ENCODE data around the gene TINAGL1.
A peak's percentile ranks its signal among the peaks of the same experiment; 100 is the strongest.

The TINAGL1 gene, protein sequence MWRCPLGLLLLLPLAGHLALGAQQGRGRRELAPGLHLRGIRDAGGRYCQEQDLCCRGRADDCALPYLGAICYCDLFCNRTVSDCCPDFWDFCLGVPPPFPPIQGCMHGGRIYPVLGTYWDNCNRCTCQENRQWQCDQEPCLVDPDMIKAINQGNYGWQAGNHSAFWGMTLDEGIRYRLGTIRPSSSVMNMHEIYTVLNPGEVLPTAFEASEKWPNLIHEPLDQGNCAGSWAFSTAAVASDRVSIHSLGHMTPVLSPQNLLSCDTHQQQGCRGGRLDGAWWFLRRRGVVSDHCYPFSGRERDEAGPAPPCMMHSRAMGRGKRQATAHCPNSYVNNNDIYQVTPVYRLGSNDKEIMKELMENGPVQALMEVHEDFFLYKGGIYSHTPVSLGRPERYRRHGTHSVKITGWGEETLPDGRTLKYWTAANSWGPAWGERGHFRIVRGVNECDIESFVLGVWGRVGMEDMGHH

DNA sequence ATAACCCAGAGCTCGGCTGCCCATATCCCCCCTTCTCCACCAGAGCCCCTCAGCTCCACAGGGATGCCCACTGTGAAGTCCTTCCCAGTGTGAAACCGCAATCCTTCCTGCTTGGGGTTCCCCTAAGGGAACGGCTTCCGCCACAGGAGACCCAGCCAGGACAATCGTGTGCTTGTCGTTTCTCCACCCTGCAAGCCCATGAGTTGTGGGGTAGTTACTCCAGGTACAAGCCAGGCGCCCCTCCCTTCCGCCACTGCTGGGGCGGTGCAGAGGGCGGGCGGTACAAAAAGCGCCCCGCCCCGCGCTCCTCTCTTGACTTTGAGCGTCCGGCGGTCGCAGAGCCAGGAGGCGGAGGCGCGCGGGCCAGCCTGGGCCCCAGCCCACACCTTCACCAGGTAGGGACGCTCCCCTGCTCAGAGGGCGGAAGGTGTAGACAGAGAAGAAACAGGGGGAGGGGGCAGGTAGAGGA, at the start of gene TINAGL1:
TINAGL1 (plus strand) TSS at position 315 of the 469 bp plus-strand sequence. CDS start 634 bp downstream, outside the sequence.
- DNase-seq: no peak

DNA sequence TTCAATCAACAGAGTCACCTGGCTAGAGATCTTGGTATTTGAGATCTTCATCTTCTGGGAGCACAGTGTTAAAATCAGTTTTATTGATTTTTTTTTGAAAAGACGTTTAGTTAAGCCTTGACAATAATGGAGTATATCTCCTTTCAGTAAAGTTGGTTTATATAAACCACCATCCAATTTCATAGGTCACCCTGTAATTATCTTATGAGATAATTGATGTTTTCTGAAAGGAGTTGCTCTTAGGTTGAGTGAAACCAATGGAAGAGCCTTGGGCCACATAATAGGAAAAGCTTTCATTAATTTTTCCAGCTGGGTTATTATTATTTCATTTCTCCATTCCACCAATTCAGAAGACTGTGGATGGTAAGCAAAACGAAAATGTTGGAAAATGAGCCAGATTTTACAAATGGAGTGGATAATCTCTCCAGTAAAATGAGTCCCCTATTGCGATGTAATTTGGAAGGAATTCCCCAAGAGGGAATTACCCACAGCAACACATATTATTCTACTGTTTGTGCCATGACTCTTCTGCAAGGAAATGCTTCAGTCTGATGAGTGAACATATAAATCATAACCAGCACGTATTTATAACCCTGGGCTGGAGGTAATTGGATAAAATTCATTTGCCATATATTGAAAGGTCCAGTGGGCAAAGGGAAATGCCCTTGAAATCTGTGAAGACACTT, 46.2 kb upstream of the TINAGL1 start:
- DNase-seq: no peak

DNA sequence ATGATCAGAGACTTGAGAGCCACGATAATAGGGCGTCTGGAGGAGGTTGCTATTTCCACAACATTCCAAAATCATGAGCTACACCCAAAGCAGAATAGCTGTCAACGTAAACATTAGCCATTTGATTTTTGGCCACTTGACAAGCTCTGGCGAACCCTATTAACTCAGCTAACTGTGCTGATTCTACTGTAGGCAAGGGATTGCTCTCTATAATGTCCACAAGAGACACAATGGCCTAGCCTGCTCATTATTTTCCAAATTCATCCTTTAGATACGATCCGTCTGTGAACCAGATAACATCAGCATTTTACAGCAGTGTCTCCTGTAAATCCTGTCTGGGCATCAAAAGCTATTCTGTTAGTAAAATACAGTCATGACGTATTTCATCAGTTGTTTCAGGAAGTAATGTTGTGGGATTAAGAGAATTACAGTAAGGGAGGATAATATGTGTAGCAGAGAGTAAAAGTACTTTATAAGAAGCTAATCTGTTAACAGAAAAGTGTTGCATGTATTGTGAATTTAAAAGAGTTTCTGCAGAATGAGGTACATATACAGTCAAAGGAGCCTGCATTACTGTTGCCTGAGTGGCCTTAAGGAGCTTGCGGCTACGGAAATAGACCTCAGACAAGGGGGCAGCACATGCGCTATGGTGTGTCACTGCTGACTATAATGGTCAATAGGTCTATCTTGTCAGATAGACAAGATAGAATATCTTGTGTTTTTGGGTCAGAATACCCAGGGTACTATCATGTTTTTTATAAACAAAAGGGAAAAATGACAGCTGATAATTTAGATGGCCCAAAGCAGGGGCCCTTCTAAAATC, 44.9 kb upstream of the TINAGL1 start:
- no peak for DNase-seq

DNA sequence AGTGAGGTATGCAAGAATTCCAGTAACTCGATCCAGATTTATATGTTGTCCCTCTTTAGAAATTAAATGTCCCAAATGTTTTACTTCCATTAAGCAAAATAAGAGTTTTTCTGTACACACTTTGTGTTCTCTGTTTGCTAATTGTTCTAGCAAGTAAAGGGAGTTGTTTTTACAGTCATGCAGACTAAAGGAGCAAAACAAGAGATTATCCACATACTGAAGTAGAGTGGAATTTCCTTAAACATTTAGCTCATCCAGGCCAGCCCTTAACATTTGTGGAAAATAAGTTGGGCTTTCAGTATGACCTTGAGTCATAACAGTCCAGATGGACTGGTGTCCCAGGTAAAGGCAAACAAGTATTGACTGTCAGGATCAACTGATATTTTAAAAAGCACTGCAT, 44.1 kb upstream of the TINAGL1 start:
- DNase-seq: no peak

DNA sequence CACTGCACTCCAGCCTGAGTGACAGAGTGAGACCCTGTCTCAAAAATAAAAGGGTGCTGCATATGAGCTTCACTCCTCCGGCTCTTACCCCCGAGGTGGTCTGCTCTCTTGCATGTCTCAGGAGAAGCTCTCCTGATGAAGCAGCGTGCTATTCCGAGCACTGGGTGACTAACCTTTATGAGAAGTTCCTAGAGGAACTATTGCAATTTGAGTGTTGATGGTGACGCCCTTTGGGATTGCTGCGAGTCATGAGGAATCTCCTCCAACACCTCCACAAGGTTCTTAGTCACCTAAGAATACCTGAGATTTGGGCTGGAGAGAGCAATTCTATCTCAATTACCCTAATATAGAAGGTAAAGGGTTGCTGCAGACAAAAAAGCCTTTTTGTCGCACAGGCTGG, 40.8 kb upstream of the TINAGL1 start:
- DNase-seq: no peak

DNA sequence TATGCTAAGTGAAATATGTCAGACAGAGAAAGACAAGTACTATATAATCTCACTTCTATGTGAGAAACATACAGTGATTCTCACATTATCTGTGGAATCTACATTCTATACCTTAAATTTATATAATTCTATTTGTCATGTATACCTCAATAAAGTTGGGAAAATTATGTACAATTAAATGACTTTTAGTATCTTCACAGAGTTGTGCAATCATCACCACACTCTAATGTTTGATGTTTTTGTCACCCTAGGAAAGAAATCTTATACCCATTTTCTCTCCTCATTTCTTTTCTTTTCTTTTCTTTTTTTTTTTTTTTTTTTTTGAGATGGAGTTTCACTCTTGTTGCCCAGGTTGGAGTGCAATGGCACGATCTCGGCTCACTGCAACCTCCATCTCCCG, 37.0 kb upstream of the TINAGL1 start:
- DNase-seq: no peak

DNA sequence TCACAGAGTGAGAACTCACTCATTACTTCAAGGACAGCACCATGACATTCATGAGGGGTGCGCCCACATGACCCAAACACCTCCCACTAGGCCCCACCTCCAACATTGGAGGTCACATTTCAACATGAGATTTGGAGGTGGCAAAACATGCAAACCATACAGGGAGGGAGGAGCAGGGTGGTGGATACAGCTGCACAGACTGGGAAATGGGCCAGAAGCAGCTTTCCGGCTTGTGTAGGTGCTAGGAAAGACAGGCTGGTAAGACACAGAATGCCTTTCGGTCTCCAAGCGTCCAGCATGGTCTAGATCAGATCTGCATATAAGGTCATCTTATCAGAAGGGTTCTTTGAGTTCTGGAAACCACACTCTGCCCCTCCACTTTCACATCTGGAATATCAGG, 35.1 kb upstream of the TINAGL1 start:
- DNase-seq: no peak

DNA sequence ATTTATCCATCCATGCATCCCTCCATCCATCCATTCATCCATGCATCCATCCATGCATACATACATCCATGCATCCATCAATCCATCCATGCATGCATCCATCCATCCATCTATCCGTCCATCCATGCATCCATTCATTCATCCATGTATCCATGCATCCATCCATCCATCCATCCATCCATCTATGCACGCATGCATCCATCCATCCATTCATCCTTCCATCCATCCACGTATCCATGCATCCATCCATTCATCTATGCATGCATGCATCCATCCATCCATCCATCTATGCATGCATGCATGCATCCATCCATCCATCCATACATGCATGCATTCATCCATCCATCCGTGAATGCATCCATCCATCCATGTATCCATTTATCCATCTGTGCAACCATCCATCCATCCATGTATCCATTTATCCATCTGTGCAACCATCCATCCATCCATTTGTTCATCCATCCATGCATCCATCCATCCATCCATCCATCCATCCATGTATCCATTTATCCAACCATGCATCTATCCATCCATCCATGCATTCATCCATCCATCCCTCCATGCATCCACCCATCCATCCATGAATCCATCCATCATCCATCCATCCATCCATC, 30.3 kb upstream of the TINAGL1 start:
- no peak for DNase-seq

DNA sequence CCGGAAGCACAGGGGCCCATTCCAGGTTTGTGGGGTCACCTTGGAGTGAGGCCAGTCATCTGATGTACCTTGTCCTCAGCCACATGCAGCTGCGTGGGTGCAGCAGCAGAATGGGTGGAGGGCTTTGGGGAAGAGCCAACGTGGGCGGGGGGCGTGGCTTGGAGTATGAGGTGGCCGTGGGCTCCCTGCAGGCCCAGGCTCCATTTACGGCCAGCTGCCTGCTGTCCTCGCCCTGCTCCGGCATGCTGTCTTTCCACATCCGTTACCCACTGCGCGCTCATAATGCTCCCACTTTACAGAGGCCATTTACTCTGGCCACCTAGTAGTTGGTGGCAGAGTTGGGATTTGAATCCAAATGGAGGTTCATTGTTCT, 27.8 kb upstream of the TINAGL1 start:
- no peak for DNase-seq

DNA sequence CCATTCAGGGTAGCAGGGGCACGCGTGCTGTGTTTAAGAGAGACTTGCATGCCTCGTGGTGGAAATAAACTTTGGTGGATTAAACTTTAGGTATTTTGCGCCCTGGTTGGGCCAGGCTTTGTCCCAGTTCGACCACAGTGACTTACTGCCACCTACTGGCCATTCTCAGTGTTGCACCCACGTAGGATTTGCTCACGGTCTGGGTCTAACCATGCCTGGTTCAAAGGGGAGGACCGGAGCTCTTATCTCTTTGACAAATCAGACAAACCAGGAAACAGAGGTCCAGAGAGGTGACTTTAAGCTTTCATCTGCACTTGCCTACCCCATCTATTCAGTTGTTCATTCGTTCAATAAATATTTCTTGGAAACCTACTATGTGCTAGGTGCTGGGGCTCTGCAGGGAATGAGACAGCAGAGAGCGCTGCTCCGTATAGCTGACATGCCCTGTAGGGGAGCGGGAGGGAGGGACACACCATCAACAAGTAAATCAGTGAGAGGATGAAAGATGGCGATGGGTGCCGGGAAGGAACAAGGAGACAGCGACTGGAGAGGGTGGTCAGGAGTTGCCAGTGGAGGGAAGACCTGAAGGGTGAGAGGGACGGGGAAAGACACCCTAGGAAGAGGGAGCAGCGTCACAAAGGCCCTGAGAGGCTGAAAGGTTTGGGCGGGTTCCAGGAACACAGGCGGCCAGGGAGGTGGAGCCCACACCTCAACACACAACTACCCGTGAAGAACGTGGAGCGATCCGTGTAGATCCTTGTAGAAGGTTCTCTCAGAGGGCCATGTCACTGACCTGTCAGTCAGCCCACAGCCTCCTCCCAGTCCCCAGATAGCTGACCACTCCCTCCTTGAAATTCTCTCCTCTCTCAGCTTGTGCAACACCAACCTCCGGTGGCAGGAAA, 27.2 kb upstream of the TINAGL1 start:
- peak; percentile 74 to 82 for DNase-seq

DNA sequence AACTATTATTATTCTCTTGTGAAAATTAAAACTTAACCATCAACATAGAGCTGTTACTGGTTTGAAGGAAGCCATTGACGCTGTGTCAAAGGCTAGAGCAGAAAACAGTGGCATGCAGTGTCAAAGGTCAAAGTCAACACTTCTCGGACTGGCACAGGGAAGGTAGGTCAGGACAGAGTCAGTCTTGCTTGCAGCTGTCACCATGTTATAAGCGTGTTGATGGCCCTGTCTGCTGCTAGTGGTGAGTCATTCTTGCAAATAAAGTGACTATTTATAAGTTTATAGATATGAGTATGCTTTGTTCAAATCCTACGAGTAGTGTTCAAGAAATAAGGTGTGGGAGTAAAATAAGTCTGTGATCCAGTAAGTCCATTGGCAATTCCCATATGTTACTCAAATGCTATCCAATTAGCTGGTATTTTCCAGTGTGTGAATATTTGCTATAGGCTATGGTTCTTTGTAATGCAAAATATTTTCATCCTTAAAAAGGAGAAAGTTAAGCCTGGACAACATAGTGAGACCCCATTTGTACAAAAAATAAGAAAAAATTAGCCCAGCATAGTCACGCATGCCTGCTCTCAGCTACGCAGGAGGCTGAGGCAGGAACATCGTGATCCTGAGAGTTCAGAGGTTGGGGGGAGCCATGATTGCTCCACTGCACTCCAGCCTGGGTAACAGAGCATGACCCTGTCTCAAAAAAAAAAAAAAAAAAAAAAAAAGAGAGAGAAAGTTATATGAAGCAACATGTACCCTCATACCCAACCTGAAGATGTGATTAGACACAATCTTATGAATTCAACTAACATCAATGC, 26.3 kb upstream of the TINAGL1 start:
- no peak for DNase-seq

DNA sequence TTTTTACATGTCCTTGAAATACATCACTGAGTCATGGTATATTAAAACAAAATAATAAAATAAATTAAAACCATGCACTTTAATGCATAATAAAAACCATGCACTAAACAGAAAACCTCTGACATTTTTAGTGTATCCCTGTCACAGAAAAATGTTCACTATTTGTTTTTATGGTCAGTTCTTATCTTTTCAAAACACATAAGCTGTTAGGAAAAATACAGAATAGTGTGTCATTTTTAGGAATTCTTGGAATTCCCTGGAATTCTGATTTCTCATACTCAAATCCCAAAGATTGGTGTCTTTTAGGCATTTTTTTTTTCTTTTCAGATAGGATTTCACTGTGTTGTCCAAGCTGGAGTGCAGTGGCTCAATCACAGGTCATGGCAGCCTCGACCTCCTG, 25.1 kb upstream of the TINAGL1 start:
- no peak for DNase-seq

DNA sequence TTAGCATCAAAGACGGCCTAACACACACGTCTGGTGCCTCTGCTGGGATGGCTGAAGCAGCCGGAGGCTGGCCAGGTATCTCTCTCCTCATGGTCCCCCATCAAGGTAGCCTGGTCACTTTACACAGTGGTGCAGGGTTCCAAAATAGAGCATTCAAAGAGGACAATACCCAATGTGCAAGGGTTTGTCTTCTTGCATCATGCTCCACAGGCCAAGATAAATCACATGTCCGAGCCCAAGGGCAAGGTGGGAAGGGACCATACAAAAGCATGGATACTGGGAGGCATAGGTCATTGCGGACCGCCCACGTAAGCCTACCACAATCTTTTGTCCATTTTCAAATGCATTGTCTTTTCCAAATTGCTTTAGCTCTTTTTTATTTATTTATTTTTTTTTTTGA, 23.8 kb upstream of the TINAGL1 start:
- DNase-seq: no peak

DNA sequence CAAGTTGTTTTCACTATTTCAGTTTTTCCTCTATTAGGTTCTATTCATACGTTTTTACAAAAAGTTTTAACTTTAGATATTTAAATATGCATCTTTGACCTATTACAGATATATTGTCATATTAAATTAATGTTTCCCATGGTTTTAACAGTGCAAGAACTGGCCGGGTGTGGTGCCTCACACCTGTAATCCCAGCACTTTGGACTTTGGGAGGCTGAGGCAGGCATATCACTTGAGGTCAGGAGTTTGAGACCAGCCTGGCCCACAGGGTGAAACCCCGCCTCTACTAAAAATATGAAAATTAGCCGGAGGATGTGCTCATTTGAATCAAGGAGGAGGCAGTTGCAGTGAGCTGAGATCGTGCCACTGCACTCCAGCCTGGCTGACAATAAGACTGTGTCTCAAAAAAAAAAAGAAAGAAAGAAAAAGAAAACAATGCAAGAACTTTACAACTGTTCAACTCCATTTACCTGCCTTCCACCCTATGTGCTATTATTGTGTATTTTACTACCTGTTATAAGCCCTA, 19.8 kb upstream of the TINAGL1 start:
- DNase-seq: no peak

DNA sequence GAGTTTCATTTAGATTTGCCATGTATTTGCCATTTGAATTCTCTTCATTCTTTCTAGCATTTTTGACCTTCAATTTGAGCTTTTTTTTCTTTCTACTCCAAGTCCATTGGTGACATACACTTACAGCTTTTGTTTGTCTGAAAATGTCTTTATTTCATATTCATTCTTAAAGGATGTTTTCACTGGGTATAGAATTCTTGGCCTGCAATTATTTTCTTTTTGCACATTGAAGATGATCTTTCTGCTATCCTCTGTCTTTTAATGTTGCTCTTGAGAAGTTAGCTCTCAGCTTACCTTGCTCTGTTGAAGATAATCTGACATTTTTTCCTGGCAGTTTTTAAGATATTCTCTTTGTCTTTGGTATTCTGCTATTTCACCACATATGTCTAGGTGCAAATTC, 16.6 kb upstream of the TINAGL1 start:
- no peak for DNase-seq

DNA sequence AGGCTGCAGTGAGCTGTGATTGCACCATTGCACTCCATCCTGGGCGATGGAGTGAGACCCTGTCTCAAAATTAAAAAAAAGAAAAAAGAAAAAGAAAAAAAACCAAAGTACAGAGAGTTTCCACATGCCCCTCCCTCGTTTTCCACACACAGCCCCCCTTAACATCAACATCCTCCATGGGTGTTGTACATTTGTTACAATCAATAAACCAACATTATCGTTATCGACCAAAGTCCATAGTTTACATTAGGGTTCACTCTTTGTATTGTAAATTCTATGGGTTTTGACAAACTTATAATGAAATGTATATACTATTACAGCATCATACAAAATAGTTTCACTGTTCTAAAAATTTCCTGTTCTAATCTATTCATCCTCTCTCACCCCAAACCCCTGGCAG, 15.9 kb upstream of the TINAGL1 start:
- no peak for DNase-seq

DNA sequence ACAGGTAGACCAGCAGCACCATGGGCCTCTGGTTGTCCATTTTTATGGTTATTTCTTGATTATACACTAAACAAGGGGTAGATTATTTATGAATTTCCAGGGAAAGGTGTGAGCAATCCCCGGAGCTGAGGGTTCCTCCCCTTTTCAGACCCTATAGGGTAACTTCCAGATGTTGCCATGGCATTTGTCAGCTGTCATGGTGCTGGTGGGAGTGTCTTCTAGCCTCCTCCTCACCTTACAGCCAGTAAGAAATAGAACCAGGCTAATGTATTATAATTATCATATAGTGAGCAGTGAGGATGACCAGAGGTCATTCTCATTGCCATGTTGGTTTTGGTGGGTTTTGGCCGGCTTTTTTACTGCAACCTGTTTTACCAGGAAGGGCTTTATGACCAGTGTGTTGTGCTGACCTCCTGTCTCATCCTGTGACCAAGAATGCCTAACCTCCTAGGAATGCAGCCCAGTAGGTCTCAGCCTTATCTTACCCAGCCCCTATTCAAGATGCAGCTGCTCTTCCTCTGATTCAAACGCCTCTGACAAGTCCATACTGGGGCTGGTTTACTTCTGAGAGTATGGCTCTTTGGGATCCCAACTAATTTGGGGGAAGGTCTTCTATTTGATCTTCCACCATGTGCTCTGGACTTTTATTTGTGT, 13.5 kb upstream of the TINAGL1 start:
- DNase-seq: no peak

DNA sequence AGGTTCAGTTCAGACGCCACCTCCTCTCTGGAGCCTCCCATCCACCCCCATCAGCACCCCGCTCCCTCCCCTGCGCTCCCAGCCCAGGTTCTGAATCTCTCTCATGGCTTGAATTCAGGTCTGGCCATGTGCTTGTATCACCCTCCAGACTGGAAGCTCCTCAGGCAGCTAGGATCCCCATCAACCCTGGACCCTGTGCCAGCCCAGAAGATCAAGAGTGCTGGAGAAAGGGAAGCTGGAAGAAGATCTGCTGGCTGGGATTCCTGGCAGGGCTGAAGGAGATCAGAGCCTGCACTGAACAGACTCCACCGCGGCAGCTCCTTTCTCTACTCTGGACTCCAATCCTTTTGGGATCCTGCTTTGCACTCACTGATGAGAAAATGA, 11.7 kb upstream of the TINAGL1 start:
- DNase-seq: no peak

DNA sequence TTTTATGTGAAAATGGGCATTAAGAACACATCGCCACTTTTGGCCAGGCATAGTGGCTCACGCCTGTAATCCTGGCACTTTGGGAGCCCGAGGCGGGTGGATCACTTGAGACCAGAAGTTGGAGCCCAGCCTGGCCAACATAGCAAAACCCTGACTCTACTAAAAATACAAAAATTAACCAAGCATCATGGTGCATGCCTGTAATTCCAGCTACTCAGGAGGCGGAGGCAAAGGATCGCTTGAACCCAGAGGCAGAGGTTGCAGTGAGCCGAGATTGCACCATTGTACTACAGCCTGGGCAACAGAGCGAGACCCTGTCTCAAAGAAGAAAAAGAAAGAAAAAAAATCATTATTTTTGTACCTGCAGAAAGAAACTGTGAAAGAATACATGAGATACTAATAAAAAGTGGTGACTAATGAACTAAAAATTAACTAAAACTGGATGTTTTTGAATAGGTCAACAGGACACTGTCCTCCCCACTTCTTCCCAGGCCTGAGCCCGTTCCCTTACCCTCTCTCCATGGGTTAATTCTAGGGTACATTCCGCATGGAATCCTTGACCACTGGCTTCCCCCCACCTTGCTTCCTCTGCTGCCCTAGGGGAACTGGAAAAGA, 8.3 kb upstream of the TINAGL1 start:
- DNase-seq: no peak

Measured in stimulated activated CD4-positive, alpha-beta T cell treated with anti-CD3 and anti-CD28 coated beads, Interleukin-4, amount 100 ng/mL, for 4 hours (primary cell).